A673 (cell line): Measurements from ENCODE around the gene ADGRF1.

Source experiments
- EZH2 ChIP-seq: fragments of 200-600 bp; sonication (generic); IDR thresholded peaks from 2 replicates; pipeline ENCODE4 v1.6.1; 2017; ENCODE audit warnings: borderline replicate concordance, low read depth, mild to moderate bottlenecking, mixed read lengths, antibody characterized with exemption, low read length; ENCODE audit not compliant: poor library complexity, severe bottlenecking
- TF ChIP-seq, protein P1 (sequence below): fragments of 300-800, 200-600 bp; sonication (generic); conservative IDR thresholded peaks from 2 replicates; pipeline ENCODE4 v1.5.1; 2017; ENCODE audit warnings: low read depth, mild to moderate bottlenecking, antibody characterized with exemption, low read length, moderate library complexity, mixed read lengths

DNA sequence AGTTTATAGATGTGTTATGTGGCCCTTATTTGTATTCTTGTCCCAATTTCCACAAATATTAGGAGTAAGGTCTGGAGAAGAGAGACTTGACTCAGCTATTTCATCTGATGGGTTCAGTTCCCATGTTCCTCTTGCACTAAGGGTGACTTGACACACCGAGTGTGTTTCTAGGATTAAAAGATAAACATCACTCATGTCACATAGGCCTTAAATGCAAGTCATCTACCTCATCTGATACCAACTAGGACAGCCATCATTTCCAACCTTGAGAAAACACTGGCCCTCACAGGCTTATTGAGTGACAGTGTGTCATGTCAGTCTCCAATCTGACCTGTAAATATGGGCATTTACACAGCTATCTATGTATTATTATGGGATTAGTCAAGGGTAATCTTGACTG, 67.3 kb downstream of the ADGRF1 start:
- TF ChIP-seq, protein P1, sequence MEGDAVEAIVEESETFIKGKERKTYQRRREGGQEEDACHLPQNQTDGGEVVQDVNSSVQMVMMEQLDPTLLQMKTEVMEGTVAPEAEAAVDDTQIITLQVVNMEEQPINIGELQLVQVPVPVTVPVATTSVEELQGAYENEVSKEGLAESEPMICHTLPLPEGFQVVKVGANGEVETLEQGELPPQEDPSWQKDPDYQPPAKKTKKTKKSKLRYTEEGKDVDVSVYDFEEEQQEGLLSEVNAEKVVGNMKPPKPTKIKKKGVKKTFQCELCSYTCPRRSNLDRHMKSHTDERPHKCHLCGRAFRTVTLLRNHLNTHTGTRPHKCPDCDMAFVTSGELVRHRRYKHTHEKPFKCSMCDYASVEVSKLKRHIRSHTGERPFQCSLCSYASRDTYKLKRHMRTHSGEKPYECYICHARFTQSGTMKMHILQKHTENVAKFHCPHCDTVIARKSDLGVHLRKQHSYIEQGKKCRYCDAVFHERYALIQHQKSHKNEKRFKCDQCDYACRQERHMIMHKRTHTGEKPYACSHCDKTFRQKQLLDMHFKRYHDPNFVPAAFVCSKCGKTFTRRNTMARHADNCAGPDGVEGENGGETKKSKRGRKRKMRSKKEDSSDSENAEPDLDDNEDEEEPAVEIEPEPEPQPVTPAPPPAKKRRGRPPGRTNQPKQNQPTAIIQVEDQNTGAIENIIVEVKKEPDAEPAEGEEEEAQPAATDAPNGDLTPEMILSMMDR, result no peak
- no peak for TF ChIP-seq EZH2
